Endothelial cell of umbilical vein (primary cell): ENCODE measurements around the gene MYLK.

ENCODE experiments used
- CTCF ChIP-seq, 2 donors: IDR thresholded peaks; 1 replicate in 1 of 2; 2 replicates in 1 of 2; pipeline ENCODE4 v1.5.1; 2011; ENCODE audit warnings: low read length in 2 of 2, mild to moderate bottlenecking in 2 of 2, moderate library complexity in 2 of 2, control low read depth in 1 of 2, inconsistent platforms in 1 of 2, low read depth in 1 of 2; ENCODE audit not compliant: insufficient read depth in 1 of 2; ENCODE audit errors: extremely low read depth in 1 of 2
- EZH2 ChIP-seq: IDR thresholded peaks from 2 replicates; pipeline ENCODE4 v1.6.1; 2012; ENCODE audit warnings: borderline replicate concordance, low read depth, mild to moderate bottlenecking, moderate library complexity, low read length, inconsistent platforms; ENCODE audit not compliant: severe bottlenecking
- FOS ChIP-seq: IDR thresholded peaks from 2 replicates; pipeline ENCODE4 v1.6.1; 2011; ENCODE audit warnings: mild to moderate bottlenecking, low read length, moderate library complexity, borderline replicate concordance; ENCODE audit not compliant: insufficient read depth
- GATA2 ChIP-seq: IDR thresholded peaks from 2 replicates; pipeline ENCODE4 v1.7.0; 2011; ENCODE audit warnings: low read depth, mild to moderate bottlenecking, moderate library complexity, mixed read lengths, low read length; ENCODE audit not compliant: insufficient read length, insufficient read depth
- JUN ChIP-seq: IDR thresholded peaks from 2 replicates; pipeline ENCODE4 v1.6.1; 2011; ENCODE audit warnings: borderline replicate concordance, low read depth; ENCODE audit not compliant: insufficient read length, insufficient read depth
- MYC ChIP-seq: IDR thresholded peaks from one replicate; pipeline ENCODE4 v1.6.1; 2011; ENCODE audit warnings: mild to moderate bottlenecking, low read depth, low read length
- POLR2A ChIP-seq: IDR thresholded peaks from 2 replicates; pipeline ENCODE4 v1.6.1; 2012; ENCODE audit warnings: low read depth, mild to moderate bottlenecking, control low read depth, low read length
- POLR2AphosphoS5 ChIP-seq: IDR thresholded peaks from 2 replicates; pipeline ENCODE4 v1.6.1; 2012; ENCODE audit warnings: low read depth, mild to moderate bottlenecking, control low read depth, low read length, moderate library complexity; ENCODE audit not compliant: insufficient read depth

- TF ChIP-seq CTCF (IDR thresholded peaks at IDR 0.05; ENCODE audit: extremely low read depth in 1 of 2, insufficient read depth in 1 of 2, low read depth in 1 of 2, low read length in 2 of 2) (no peak), JUN (no peak), POLR2AphosphoS5 (no peak), MYC (no peak), EZH2 (no peak), FOS (no peak), POLR2A (no peak), GATA2 (no peak)
Measured at GRCh38 chr3:123621850-123622189, 262.3 kb downstream of the MYLK start.
